GM19099 (cell line): ENCODE data around the gene CAPZB.

ENCODE experiments used
- POLR2A ChIP-seq: IDR thresholded peaks from 3 replicates; pipeline ENCODE4 v1.6.1; 2011; ENCODE audit warnings: low read depth; ENCODE audit not compliant: insufficient read length; ENCODE audit errors: extremely low read depth

CAPZB gene

GRCh38 chr1:19485362-19486187, at the start of gene CAPZB:
Gene CAPZB (minus strand): TSS chr1:19485539. CDS start chr1:19485438, 101 bp downstream.
- peak; percentile 93 for TF ChIP-seq POLR2A

GRCh38 chr1:19534281-19534680, 48.9 kb upstream of the CAPZB start:
- no peak for TF ChIP-seq POLR2A

- no peak for TF ChIP-seq POLR2A
Observed at GRCh38 chr1:19533626-19534025, 48.3 kb upstream of the CAPZB start.

- no peak for TF ChIP-seq POLR2A
Observed at GRCh38 chr1:19532519-19532918, 47.2 kb upstream of the CAPZB start.

- TF ChIP-seq POLR2A: no peak
Observed at GRCh38 chr1:19529664-19530063, 44.3 kb upstream of the CAPZB start.

GRCh38 chr1:19528438-19528837, 43.1 kb upstream of the CAPZB start:
- TF ChIP-seq POLR2A: no peak

GRCh38 chr1:19525607-19526545, 40.5 kb upstream of the CAPZB start:
- TF ChIP-seq POLR2A: no peak

- no peak for TF ChIP-seq POLR2A
Observed at GRCh38 chr1:19524791-19525190, 39.5 kb upstream of the CAPZB start.

GRCh38 chr1:19521411-19521810, 36.1 kb upstream of the CAPZB start:
- TF ChIP-seq POLR2A: no peak

GRCh38 chr1:19517017-19517416, 31.7 kb upstream of the CAPZB start:
- no peak for TF ChIP-seq POLR2A

GRCh38 chr1:19515201-19515600, 29.9 kb upstream of the CAPZB start:
- no peak for TF ChIP-seq POLR2A

- no peak for TF ChIP-seq POLR2A
Observed at GRCh38 chr1:19514391-19514831, 29.1 kb upstream of the CAPZB start.

- TF ChIP-seq POLR2A: no peak
Observed at GRCh38 chr1:19512545-19512944, 27.2 kb upstream of the CAPZB start.

- no peak for TF ChIP-seq POLR2A
Observed at GRCh38 chr1:19511116-19511515, 25.8 kb upstream of the CAPZB start.

GRCh38 chr1:19507516-19507915, 22.2 kb upstream of the CAPZB start:
- no peak for TF ChIP-seq POLR2A
